HG02571 (cell line): ENCODE measurements around the gene DCBLD2.
"Not testable (repeated sequence)": the region's sequence is repeated elsewhere in the genome, so short reads cannot be mapped to it uniquely, and the experiment has no call there.

Source experiments
- ATAC-seq: cut with Tn5 transposase; IDR thresholded peaks from one replicate; pipeline ENCODE4 v1.9.1; 2021; ENCODE audit warnings: mild to moderate bottlenecking, moderate library complexity; ENCODE audit not compliant: unreplicated experiment

DCBLD2 gene

DNA sequence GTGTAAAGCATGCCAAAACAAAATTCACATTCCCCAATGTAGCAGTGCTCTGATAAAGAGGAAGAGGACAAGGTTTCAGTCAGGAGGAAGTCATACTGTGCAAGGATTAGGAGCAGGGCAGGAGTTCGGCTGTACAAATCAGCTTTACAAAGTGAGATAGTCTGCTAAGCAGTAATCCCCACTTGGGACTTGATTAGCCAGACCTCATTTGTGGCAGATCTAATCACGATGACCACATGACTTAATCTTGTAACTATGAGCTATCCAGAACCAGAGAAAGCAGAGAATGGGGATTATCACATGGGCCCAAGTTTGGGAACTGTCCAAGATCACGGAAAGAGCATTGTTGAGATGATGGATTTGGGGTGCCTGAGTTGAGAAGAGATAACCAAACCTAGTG lies 7.8 kb downstream of the DCBLD2 start:
- ATAC-seq, result no peak

DNA sequence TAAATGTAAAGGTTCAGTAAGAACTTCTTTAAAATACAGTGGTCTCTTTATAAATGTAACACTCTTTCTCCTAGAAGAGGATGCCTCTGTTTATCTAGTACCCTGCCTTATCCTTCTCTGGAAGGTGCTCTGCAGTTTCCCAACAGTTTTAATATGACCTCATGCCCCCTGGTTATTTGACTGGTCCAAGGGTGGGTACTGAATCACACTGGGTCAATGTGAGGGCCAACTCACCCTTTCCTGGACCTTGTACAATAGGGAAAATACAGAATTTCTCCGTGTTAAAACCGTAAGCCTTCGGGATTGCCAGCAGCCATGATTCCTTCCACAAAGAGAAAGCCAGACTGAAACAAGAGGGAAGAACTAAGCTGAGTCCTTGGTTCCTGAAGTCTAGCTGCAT lies 9.2 kb downstream of the DCBLD2 start:
- ATAC-seq, result no peak

DNA sequence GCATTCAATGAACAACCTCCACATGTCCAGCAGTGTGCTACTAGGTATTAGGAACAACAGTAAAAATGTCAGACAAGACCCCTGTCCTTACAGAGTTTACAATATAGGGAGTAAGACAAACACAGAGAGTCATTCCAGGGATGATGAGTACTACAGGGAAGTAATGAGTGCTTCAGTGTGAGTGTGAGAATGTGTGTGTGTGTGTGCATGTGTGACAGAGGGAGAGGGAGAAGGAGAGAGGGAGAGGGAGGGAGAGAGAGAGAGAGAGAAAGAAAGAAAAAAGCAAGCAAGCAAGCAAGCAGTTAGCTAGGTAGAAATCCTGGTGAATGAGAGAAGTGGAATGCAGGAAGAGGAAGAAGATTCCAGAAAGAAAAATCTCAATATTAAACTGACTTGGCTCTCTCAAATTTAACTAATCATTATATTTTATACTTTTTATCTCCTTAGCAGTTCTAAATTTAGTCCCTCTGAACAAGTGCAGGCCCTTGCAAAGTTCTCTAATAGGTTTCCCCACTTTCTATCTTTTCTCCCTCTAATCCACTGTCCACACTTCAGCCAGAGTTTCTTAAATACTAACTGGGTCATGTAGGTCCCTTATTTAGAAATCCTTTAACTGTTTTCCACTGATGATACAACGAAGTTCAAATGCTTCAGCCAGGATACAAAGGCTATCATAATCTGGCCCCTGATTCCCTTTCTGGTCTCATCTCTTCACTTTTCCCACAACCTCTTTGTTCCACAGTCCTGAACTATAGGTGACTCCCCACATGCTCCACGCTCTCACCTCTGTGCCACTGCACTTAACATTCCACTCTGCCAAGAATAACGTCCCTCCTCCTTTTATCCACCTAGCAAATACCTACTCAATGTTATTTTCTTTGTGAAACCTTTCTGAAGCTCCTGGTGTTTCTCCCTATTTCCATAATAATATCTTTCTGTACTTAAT lies 10.3 kb downstream of the DCBLD2 start:
- no peak for ATAC-seq

DNA sequence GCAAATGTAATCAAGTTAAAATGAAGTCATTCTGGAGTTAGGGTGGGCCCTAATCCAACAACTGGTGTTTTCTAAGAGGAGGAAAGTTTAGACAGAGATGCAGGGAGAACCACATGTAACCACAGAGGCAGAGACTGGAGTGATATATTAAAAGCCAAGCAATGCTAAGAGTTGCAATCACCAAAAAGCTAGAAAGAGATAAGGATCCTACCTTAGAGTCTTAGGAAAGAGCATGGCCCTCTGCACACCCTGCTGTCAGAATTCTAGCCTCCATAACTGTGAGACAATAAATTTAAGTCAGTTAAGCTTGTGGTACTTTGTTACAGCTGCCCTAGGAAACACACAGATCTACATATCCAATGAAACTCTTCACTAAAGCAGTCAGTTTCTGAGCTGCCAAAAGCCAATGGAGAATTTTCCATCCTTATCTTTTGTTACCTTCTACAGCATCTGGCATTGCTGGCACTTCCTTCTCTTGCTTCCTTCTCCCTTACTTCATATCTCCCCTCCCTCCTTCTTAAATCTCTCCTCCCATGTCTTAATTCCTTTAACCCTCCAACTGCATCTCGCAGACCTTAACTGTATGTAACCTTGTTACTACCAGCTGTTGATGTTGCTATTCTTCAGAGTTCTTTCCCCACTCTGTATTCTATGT lies 11.2 kb downstream of the DCBLD2 start:
- no peak for ATAC-seq

DNA sequence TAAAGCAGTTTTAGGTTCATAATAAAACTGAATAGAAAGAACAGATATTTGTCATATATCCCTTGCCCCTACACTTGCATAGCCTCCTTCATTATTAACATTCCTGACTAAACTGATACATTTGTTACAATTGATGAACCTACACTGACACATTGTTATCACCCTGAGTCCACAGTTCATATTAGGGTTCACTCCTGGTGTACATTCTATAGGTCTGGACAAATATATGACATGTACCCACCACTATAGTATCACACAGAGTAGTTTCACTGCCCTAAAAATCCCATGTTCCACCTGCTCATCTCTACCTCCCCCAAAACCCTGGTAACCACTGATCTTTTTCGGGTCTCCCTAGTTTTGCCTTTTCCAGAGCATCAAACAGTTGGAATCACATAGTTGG lies 13.8 kb downstream of the DCBLD2 start:
- ATAC-seq, result no peak

DNA sequence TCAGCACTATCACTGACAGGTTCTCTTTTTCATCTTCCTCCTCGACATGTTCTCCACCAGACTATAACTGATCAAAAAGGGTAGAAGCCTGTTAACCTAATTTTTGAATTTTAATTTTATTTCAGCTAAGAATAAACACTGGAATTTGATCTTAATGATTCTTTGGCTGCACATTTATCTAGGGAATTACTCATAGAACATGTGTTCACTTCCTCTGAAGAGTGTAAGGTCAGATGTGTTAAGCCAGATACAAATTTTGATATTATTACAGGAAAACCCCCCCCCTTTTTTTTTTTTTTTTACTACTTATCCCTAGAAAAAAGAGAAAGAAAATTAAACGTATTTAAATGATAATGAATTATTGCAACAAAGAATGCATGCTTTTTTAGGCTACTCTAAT lies 15.0 kb downstream of the DCBLD2 start:
- no peak for ATAC-seq

DNA sequence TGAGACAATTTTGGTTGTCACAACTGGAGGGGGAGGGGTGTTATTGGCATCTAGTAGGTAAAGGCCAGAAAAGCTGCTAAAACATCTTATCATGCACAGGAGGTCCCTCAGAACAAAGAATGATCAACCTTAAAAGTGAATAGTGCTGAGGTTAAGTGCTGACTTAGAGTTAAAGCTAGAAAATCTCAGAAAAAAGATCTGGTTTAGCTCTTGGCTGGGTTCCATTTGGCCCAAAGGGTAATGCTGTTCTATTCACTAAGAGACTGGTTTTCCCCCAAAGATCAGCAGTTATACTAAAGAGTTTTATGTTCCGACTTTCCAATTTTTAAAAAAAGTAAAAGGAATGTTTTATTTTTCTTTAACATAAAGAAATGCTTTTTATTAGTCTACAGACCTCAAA lies 15.6 kb downstream of the DCBLD2 start:
- ATAC-seq, result no peak

DNA sequence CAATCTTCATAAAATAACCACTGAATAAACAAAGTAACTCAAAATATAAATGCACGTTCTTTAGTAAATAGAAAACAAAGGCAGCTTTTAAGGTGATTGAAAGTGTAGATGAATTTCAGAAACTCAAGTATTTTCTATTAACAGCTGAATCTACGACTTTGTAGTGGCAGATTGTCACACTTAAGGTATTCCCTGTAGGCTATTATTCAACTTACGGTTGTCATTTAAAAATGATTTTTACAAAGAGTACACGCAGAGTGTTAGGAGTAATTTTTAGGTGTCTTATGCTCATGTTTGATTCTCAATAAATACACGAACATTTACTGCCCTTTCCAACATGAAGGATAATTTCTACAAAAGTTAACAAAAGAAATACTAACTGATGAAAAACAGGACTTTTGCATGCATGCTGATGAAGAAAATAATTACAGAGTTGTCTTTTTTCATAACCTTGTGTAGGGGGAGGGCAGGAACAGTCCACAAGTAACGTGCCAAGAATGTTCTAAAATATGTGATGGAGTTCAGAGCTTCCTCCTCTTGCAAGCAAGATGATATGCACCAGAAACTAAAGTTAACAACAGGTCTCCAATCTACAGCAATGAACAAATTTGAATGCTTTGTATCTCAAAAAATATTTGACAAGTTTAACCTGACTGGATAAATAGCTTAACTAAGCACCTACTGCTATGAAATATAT lies 16.7 kb downstream of the DCBLD2 start:
- no peak for ATAC-seq

DNA sequence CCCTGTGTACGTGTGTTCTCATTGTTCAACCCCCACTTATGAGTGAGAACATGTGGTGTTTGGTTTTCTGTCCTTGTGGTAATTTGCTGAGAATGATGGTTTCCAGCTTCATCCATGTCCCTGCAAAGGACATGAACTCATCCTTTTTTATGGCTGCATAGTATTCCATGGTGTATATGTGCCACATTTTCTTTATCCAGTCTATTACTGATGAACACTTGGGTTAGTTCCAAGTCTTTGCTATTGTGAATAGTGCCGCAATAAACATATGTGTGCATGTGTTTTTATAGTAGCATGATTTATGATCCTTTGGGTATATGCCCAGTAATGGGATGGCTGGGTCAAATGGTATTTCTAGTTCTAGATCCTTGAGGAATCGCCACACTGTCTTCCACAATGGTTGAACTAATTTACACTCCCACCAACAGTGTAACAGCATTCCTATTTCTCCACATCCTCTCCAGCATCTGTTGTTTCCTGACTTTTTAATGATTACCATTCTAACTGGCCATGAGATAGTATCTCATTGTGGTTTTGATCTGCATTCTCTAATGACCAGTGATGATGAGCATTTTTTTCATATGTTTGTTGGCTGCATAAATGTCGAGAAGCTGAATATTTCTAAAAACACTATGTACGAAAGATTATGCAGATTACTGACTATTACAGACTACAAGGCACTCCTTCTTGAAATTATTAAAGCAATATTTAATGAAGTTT lies 18.7 kb downstream of the DCBLD2 start:
- ATAC-seq, result not testable (repeated sequence)

DNA sequence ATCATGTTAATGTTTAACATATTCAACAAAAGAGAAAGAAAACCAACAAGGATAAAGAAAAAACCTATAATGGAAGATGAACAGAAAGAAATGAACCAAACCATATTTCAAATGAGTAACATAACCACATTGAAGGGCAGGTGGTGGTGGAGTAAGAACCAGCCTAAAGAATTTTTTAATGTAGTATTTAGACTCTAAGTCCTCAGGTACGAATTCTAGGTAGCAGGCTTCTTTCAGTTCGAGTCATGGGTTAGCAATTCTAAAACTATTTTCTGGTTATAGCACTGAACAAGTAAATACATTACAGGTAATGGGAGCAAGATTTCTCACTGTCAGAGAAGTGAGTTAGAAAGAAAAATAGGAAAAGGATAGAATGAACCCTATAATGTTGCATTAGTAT lies 24.4 kb downstream of the DCBLD2 start:
- no peak for ATAC-seq

DNA sequence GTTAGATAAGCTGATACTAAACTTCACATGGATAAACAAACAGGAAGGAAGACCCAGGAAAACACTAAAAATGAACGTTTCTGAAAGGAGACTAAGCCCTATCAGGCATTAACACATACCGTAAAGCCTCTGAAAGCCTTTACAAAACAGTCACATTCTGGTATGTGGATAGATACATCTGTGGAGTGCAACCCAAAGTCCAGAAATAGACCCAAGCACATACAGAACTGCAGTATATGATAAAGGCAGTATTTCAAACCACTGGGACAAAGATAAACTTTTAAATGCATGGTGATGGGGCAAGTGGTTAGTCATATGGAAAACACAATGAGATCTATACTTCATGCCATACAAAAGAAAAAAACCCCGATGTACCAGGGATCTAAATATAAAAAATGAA lies 26.0 kb downstream of the DCBLD2 start:
- ATAC-seq, result no peak

DNA sequence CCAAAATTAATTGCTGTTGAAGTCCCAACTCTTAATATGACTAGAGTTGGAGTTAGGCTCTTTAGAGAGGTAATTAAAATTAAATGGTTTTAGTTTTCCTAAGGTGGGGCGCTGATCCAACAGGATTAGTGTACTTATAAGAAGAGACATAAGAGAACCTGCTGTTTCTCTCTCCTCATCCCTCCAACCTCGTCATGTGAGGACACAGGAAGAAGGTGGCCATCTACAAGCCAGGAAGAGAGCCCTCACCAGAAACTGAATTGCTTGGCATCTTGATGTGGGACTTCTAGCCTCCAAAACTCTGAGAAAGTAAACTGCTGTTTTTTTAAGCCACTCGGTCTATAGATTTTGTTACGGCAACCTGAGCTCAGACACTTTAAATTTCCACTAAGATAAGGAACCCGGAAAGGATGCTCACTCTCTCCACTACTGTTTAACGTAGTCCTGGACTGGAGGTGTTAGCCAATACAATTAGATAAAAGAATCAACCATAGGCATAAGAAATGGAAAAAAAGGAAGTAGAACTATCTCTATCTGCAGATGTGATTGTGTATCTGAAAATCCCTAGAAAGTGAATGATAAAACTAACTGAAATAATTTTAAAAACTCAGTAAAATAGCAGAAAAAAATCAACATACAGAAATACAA lies 26.8 kb downstream of the DCBLD2 start:
- no peak for ATAC-seq

DNA sequence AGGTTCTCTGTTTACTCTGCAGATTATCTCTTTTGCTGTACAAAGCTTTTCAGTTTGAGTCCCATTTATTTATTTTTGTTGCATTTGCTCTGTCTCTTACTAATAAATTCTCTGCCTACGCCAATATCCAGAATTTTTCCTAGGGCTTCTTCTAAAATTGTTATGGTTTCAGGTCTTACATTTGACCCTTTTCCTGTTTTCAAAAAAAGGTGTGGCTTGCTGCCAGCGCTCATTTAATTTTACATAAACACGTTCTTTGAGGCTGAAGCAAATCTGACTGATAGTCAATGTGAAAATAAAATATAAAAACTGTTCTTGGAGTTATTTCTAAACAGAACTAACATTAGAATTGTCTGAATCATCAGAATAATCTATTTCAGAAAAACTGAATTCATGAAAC lies 32.1 kb downstream of the DCBLD2 start:
- no peak for ATAC-seq

DNA sequence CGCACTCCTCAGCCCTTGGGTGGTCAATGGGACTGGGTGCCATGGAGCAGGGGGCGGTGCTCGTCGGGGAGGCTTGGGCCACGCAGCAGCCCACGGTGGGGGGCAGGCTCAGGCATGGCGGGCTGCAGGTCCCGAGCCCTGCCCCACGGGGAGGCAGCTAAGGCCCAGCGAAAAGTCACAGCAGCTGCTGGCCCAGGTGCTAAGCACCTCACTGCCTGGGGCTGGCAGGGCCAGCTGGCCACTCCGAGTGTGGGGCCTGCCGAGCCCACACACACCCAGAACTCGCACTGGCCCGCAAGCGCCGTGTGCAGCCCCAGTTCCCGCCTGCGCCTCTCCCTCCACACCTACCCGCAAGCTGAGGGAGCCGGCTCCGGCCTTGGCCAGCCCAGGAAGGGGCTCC lies 43.5 kb downstream of the DCBLD2 start:
- not testable (repeated sequence) for ATAC-seq

DNA sequence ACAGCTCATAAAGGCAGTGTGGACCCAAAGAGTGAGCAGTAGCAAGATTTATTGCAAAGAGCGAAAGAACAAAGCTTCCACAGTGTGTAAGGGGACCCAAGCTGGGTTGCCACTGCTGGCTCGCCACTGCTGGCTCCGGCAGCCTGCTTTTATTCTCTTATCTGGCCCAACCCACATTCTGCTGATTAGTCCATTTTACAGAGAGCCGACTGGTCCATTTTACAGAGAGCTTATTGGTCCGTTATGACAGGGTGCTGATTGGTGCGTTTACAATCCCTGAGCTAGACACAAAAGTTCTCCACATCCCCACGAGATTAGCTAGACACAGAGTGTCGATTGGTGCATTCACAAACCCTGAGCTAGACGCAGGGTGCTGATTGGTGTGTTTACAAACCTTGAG lies 44.2 kb downstream of the DCBLD2 start:
- ATAC-seq, result not testable (repeated sequence)

DNA sequence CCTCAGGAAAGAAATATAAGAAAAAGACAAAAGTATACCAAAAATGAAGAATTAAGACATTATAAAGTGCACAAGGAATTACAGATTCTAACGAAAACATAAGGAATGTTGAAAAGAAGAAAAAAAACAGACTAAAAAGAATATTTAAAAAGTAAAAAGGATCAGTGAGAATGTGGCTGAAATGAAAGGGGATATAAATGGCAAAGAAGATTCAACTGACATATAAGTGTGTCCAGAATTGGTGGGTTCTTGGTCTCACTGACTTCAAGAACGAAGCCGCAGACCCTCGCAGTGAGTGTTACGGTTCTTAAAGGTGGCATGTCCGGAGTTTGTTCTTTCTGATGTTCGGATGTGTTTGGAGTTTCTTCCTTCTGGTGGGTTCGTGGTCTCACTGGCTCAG lies 44.8 kb downstream of the DCBLD2 start:
- ATAC-seq, result no peak

DNA sequence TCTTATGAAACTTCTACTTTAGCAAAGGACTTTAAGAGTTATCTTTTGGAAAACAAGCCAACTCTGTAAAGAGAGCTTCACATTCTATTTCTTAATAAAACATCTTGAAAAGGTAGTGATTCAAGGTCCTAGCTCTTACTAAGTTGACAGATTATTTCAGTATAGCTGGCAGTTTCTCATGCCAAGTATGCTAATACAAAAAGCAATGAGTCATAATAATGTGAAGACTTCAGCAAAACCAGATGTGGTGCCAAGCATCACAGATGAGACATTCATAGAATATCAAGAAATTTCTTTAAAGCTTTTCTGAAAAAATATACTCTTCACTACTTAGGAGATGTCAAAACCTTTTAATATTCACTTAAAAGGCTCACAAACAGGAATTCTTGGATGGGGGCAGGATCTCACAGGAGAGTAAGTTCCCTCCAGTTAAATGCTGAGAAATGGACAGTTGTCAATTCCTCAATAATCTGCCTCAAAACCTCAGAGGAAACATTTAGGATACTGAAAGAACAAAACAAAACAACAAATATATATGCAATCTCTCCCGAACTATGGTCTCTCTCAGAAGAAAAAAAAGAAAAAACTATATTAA lies 45.6 kb downstream of the DCBLD2 start:
- no peak for ATAC-seq

DNA sequence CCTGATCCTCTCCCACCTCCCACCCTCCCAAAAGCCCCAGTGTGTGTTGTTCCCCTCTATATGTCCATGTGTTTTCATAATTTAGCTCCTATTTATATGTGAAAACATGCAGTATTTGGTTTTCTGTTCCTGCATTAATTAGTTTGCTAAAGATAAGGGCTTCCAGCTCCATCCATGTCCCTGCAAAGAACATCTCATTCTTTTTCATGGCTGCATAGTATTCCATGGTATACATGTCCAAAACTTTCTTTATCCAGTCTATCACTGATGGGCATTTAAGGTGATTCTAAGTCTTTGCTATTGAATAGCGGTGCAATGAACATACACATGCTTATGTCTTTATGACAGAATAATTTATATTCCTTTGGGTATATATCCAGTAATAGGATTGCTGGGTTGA lies 53.4 kb downstream of the DCBLD2 start:
- no peak for ATAC-seq

DNA sequence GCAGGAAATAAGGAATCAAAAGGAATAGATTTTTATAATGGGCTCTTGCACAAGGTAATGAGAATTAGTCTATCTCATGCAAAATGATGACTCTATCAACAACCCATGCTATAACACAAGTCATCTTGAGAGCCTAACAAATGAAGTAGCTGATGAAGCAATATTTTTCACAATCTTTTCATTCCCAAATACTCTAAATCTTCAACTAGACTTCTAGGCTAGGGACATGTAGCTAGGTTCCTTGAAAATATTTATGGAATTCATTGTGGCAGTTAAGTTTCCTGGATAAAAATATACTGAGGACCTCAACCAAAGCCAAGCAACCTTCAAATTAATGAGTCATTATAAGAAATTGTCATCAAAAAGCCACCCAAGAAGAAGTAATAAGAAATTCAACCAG lies 55.4 kb downstream of the DCBLD2 start:
- no peak for ATAC-seq

DNA sequence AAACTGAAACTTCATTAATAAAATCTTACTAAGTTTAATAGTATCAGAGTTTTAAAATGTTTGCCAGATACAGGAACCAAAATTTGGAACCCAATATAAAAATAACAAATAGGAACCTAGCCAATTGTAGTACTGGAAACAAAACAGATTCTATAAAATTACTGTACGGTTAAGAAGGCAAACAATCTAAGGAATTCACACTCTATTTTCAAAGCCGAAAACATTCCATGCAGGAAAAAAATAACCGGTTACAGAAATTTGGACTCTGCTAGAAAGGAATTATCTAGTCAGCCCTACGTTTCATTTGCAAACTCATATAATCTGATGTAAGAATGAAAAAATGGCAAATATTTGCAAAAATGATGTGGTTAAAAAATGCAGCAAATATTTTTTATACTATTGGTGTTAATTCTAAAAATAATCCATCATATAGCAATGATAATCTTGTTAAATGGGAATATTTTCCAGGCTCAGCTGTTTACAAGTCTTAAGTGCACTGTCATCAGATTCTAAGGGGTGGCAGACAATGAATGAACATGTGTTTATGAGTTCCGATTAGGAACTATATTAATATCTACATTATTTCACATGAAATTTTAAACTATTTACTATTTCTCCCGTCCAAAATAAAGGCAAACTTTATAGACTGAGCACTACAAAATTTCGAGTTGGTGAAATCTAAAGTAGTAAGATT lies 58.1 kb downstream of the DCBLD2 start:
- ATAC-seq, result no peak
